ENCODE data around the gene OCIAD2.
"Not testable (repeated sequence)": the region's sequence is repeated elsewhere in the genome, so short reads cannot be mapped to it uniquely, and the experiment has no call there.

OCIAD2 gene

GRCh38 chr4:48851651-48852050 is 54.9 kb downstream of the OCIAD2 start:
- DNase-seq, result peak; percentile 38

GRCh38 chr4:48848799-48849198 is 57.8 kb downstream of the OCIAD2 start:
- DNase-seq, result not testable (repeated sequence)

GRCh38 chr4:48844843-48845242 is 61.7 kb downstream of the OCIAD2 start:
- DNase-seq, result no peak

GRCh38 chr4:48841045-48841827 is 65.3 kb downstream of the OCIAD2 start:
- DNase-seq, result no peak

GRCh38 chr4:48836658-48837057 is 69.9 kb downstream of the OCIAD2 start:
- DNase-seq, result no peak

Measured in activated CD4-positive, alpha-beta T cell treated with anti-CD3 and anti-CD28 coated beads, Interleukin-10, Interleukin-2, amounts not matched to agents 100 ng/mL and 50 ng/mL, durations not matched to agents 16 hours and 8 hours (primary cell).